Measurements from ENCODE around the gene ECE1. TPM values are rescaled to one million over a fixed set of nuclear protein-coding genes. Genes with fewer than 3 reads are reported as not detected.

ECE1 gene
- total RNA-seq, 4 donors from 2014 or later = 105 to 122 (median 112) TPM

DNA sequence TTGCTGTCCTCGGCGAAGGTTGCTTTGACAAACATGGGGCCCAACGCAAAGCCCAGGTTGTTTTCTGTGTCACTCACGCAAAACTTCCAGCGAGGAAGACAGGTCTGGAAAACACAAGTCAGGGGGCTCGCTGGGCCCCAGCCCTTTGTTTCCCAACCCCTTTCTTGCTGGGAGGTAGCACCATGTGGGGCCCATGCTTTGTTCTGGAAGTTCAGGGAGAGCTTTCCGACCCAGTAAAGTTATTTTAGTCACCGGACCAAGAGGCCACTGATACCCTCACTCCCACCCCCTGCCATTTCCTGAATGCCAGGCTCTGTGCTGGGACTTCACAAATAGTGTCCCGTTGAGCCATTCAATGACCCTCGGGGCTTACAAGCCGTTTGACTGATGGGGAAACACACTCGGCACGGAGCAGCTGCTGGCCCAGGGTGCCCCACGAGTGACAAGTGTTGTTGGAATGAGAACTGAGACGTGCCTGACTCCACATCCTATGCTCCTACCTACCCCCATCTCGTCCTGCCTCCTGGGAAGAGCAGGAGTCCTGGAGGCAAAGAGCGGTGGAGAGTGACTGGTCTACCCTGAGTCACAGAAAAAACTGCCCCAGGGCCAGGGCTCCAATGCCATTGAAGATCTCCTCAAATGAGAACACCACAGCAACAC is 52.0 kb downstream of the ECE1 start:
- TF ChIP-seq POLR2A (IDR thresholded peaks at IDR 0.05) = no peak
- TF ChIP-seq, protein P1, sequence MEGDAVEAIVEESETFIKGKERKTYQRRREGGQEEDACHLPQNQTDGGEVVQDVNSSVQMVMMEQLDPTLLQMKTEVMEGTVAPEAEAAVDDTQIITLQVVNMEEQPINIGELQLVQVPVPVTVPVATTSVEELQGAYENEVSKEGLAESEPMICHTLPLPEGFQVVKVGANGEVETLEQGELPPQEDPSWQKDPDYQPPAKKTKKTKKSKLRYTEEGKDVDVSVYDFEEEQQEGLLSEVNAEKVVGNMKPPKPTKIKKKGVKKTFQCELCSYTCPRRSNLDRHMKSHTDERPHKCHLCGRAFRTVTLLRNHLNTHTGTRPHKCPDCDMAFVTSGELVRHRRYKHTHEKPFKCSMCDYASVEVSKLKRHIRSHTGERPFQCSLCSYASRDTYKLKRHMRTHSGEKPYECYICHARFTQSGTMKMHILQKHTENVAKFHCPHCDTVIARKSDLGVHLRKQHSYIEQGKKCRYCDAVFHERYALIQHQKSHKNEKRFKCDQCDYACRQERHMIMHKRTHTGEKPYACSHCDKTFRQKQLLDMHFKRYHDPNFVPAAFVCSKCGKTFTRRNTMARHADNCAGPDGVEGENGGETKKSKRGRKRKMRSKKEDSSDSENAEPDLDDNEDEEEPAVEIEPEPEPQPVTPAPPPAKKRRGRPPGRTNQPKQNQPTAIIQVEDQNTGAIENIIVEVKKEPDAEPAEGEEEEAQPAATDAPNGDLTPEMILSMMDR (IDR thresholded peaks at IDR 0.05) = no peak
- Histone ChIP-seq H3K4me3 (no peak overlapping the region), H3K4me1 (no peaks in the 10 kb centered on the region), H3K36me3 (peaks cover 0 to 95% (median 0%) of the 10 kb centered on the region in 3 donors), H3K27ac (no peak overlapping the region), H3K27me3 (no peaks in the 10 kb centered on the region), H3K9me3 (no peaks in the 10 kb centered on the region)
- DNase-seq = no peak

DNA sequence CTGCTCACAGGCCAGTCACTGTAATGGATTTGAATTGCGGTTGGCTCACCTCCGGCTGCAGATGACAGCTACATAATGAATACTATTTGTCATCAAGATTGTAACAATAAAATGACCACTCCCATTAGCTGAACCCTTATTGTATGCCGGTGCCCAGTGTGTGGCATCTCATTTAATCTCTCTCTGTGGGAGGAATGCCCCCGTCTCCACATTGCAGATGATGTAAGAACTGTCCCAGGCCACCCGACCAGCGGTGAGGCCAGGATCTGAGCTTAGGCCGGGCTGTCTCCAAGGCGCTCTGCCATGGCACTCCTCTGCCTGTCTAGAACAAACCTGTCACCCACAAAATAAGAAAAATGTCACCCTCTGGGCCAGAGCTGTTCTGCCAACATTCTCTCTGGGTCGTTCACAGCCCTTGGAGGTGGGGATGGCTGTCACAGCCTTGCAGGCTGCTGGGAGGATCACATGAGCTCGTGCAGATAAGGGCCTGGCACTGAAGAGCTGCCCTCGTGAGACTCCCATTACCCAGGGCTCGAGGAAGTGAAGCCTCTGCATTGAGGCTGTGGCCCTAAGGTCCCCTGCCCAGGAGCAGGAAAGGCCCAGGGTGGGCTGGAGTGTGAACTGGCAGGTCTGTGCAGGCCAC is 52.7 kb downstream of the ECE1 start:
- DNase-seq = no peak
- peaks cover 0 to 96% (median 2%) of the 10 kb centered on the region in 3 donors for H3K36me3 ChIP-seq

DNA sequence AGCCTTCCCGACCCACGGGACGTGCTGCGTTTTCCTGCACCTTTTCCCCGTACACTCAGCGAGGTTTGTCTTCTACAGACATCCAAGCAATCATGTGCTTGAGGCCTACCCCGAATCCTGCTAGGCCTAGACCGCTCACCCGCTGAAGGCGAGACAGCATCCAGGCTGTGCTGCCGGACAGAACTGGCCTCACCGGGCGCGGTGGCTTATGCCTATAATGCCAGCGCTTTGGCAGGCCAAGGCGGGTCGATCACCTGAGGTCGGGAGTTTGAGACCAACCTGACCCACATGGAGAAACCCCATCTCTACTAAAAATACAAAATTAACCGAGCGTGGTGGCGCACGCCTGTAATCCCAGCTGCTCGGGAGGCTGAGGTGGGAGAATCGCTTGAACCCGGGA is 54.1 kb downstream of the ECE1 start:
- TF ChIP-seq, protein P1 (IDR thresholded peaks at IDR 0.05) = no peak
- no peak for TF ChIP-seq POLR2A (IDR thresholded peaks at IDR 0.05)
- Histone ChIP-seq H3K4me3 (no peak overlapping the region), H3K36me3 (peaks cover 0 to 90% (median 2%) of the 10 kb centered on the region in 3 donors), H3K27me3 (no peaks in the 10 kb centered on the region), H3K4me1 (no peaks in the 10 kb centered on the region), H3K9me3 (no peaks in the 10 kb centered on the region), H3K27ac (no peak overlapping the region)
- no peak for DNase-seq

More for the DNA sequence above, 52.7 kb downstream of the ECE1 start:
- no peaks in the 10 kb centered on the region for H3K9me3 ChIP-seq
- no peaks in the 10 kb centered on the region for H3K4me1 ChIP-seq
- no peak overlapping the region for H3K4me3 ChIP-seq
- no peak overlapping the region for H3K27ac ChIP-seq
- no peaks in the 10 kb centered on the region for H3K27me3 ChIP-seq
- TF ChIP-seq POLR2A (IDR thresholded peaks at IDR 0.05) = no peak
- TF ChIP-seq, protein P1 (IDR thresholded peaks at IDR 0.05) = no peak

DNA sequence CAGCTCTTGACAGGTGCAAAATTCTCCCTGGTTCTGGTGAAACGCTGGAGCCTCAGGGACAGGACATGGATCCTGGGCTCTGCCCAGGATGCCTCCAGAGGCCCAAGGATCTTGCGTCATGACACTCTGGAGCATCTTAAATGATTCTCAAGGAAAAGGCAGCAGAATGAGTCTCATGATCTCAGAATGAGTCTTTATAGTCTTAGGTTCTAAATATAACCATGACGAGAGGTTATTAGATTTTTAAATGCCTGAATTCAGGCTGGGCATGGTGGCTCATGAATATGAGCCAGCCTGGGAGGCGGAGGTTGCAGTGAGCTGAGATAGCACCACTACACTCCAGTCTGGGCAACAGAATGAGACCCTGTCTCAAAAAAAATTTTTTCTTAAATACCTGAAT is 55.5 kb downstream of the ECE1 start:
- Histone ChIP-seq H3K9me3 (no peaks in the 10 kb centered on the region), H3K36me3 (peaks cover 0 to 90% (median 2%) of the 10 kb centered on the region in 3 donors), H3K27me3 (no peaks in the 10 kb centered on the region), H3K4me1 (no peaks in the 10 kb centered on the region), H3K27ac (no peak overlapping the region), H3K4me3 (no peak overlapping the region)
- no peak for DNase-seq
- TF ChIP-seq POLR2A (IDR thresholded peaks at IDR 0.05) = no peak
- TF ChIP-seq, protein P1 (IDR thresholded peaks at IDR 0.05) = no peak

DNA sequence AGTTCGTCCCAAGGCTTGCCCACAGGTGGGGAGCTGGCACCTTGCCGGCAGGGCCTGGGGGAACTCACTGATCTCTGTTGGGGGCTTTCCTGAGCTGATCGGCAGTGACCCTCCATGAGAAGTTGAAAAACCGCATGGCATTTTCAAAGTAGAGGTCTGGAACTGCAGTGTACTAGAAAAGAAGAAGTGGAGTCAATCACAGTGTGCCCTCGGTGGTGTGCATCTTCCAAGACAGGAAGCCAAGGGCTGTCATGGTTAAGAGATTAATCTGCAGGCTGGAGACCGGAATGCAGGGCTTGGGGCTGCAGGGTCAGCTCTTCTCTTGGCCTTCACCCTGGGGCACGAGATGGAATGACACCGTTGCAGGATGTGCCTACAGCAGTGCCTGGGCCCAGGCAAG is 56.8 kb downstream of the ECE1 start:
- DNase-seq = no peak
- no peak overlapping the region for H3K27ac ChIP-seq
- peaks cover 0 to 86% (median 2%) of the 10 kb centered on the region in 3 donors for H3K36me3 ChIP-seq

More for the DNA sequence above, 56.8 kb downstream of the ECE1 start:
- Histone ChIP-seq H3K4me3 (no peak overlapping the region), H3K4me1 (no peaks in the 10 kb centered on the region), H3K27me3 (no peaks in the 10 kb centered on the region), H3K9me3 (no peaks in the 10 kb centered on the region)
- TF ChIP-seq POLR2A (IDR thresholded peaks at IDR 0.05) = no peak
- TF ChIP-seq, protein P1 (IDR thresholded peaks at IDR 0.05) = no peak
